Amniotic epithelial cell (primary cell): Measurements from ENCODE around the gene EYA3.

Source experiments
- DNase-seq: peaks from one replicate; pipeline ENCODE4 v3.0.0-alpha.2; 2010; ENCODE audit warnings: low read depth

The EYA3 gene

DNA sequence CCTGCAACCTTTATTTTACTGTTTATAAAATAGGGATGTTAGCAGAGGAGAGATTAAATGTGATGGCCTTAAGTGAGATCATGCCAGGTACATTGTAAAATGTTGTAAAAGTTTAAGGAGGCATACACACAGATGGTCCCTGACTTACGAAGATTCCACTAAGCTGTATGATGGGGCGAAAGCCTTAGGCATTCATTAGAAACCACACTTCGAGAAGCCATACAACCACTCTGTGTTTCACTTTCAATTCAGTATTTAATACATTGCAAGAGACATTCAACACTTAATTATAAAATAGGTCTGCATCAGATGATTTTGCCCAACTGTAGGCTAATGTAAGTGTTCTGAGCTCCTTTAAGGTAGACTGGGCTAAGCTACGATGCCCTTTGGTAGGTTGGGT, 149.9 kb downstream of the EYA3 start:
- DNase-seq = no peak

DNA sequence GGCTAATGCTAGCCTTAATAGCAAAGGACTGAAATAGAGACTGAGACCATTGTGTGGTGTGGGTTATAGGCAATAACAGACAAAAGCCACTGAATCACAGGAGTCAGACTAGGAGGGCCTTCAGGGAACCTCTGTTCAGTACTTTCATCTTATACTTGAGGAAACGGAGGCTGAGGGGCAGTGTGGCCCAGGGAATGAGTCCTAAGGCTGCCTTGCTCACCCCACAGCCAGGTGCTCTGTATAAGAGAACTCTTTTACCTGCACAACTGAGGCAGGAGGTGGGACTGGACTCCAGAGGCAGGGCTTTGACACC, 150.9 kb downstream of the EYA3 start:
- no peak for DNase-seq

DNA sequence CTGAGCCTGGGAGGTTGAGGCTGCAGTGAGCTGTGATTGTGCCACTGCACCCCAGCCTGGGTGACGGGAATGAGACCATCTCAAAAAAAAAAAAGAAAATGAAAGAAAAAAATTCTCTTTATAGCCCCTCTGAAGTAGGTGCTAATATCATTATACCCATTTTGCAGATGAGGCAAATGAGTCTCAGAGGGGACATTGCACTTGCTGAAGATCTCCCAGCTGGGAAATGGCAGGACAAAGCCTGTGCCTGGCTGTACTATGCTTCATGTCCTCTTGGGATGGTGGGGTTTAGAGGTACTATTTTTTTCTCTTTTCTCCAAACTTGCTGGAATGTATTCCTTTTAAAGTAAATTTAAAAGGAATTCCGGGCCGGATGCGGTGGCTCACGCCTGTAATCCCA, 152.0 kb downstream of the EYA3 start:
- no peak for DNase-seq

DNA sequence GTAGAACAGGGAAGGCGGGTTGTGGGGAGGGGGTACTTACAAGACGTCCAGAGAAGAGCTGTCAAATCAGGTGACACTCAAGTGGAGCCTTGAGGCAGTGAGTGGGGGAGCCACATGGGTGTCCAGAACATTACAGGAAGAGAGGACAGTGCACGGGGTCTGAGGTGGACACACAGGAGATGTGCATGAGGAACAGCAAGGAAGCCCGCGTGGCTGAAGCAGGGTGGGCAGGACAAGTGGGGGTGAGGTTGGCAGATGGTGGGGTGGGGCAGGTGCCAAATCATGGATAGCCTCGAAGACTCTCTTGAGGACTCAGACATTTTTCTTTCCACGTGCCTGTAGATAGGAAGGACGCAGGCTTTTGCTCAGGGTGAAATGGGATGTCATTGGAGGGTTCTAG, 152.7 kb downstream of the EYA3 start:
- DNase-seq = no peak

DNA sequence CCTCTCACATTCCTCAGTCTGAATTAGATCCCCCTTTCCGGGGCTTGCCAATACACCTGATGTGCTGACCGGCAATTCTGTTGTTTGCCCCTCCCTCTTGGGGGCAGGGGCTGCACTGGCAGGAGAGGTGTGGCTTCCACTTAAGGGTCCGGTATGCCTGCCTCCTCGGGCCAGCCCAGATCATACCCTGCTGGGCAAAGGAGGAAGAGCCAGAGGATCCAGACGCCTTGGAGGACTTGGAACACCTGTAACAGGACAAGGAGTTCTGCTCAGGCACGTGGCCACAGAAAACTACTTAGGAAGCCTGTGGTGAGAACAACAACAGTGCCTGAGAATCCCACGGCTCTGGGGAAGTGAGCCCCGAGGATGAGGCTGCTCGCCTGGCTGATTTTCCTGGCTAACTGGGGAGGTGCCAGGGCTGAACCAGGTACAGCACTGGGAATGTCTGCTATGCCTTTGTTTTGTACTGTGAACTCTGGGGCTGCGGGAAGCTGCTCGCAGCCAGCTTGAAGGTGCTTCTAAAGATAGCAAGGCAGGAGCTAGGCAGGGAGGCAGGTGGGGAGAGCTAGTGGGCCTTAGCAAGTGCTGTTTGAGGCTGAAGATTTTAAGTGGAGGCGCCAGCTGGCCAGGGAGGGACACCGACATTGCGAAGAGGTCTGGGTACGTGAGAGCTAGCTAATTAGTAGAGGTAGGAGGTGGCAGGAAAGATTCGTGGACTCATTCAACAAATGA, 153.4 kb downstream of the EYA3 start, which contains the start of gene SMPDL3B:
TSS of gene SMPDL3B (plus strand) at position 183 of the 732 bp plus-strand sequence. CDS start at position 367, 184 bp downstream.
- DNase-seq = no peak

DNA sequence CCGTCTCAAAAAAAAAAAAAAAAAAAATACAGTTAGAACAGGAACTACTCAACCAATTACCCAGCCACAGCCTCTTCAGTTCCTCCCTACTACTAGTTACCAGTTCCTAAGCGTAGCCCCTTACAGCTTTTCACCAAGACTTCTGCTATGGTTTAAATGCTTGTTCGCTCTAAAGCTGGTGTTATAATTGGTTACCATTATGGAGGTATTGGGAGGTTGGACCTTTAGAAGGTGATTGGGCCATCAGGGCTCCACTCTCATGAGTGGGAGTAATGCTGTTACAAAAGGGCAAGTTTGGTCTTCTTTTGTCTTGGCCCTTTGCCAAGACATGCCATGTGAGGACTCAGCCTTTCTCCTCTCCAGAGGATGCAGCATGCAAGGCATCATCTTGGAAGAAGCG, 156.7 kb downstream of the EYA3 start:
- peak; percentile 16 for DNase-seq

DNA sequence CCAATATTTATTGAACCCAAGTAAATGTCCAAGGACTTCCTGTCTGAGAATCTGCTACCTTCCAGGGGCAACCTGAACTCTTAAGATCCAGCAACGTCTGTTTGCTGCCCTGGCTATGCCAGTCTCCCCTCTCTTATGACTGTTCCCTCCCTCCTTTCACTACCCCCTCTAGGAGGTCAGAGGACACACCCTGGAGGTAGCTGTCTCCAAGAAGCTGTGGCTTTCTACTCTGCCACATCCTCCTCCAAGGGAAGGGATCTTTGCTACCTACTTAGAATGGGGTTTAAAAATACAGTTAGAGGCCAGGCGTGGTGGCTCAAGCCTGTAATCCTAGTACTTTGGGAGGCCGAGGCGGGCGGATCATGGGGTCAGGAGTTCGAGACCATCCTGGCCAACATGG, 157.2 kb downstream of the EYA3 start:
- DNase-seq = no peak

DNA sequence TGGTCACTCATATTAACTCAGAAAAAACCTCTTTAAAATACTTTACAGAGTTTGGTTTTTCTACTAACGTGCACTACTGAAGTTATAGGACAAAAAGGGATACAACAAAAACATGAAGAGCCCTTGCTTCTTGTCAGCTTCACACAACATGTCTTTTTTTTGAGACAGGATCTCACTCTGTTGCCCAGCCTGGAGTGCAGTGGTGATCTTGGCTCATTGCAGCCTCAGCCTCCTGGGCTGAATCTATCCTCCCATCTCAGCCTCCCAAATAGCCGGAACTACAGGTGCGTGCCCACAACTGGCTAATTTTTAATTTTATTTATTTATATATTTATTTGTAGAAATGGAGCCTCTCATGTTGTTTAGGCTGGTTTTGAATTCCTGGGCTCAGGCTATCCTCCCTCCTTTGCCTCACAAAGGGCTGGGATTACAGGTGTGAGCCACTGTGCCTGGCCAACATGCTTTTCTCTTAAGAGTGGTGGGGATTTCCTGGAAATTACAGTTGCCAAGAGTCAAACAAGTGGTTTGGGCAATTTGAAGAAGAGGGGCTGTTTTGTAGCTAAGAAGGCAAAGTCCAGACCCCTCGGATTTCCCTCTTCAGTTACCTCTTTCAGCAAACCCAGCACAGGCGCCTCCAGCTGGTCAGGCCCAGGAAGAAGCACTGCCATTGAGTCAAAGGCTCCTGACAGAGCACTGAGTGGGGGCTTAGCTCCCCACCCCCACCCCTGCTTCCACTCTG, 160.0 kb downstream of the EYA3 start:
- no peak for DNase-seq

DNA sequence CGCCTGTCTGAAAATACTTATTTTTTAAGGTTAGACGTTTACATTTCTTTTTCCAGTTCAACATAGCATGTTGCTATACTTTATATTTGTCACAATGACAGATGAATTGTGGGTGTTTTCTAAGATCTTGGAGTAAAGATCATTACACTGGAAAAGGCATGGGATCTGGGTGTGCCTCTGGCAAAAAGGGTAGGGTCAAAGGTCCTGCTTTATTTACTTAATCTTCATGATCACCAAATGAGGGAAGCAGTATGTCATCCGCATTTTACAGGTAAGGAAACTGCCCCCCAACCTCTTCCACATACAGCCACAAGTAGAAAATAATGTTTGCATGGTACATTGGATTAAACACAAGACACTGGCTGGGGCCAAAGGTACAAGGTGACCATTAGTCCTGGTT, 166.1 kb downstream of the EYA3 start:
- no peak for DNase-seq
